Pancreas (tissue), 10 donors: ENCODE data around the gene DGKI. TPM values are rescaled to one million over a fixed set of nuclear protein-coding genes. Genes with fewer than 3 reads are reported as not detected.
A peak's percentile ranks its signal among the peaks of the same experiment; 100 is the strongest.

Experiments used
- ATAC-seq, 4 donors: fragments of 200-7000 bp; cut with Tn5 transposase; one replicate each; pipeline versions ENCODE4 v1.8.0 to v1.9.1; 2020; ENCODE audit warnings: mild to moderate bottlenecking in 4 of 4, moderate library complexity in 4 of 4
- DNase-seq, 6 donors: peaks; one replicate each; pipeline ENCODE4 v3.0.0-alpha.2; 2020
- FAIRE-seq: peaks from 2 replicates; lab custom pipeline; 2012; peaks lifted over from hg19 to GRCh38; lab: Jason Lieb, UNC
- H3K27ac ChIP-seq, 4 donors: fragments of 200-600 bp; sonication (generic); 1 replicate in 3 of 4; 2 replicates in 1 of 4; pipeline versions ENCODE4 v1.5.0 to v1.8.0; 2020
- H3K27me3 ChIP-seq, 4 donors: fragments of 200-600 bp; one replicate each; pipeline ENCODE4 v1.8.0; 2021
- H3K36me3 ChIP-seq, 3 donors: fragments of 200-600 bp; sonication (generic) in 1 of 3; one replicate each; pipeline versions ENCODE4 v1.5.0 to v1.8.0; 2020 to 2021
- H3K4me1 ChIP-seq, 3 donors: fragments of 200-600 bp; one replicate each; pipeline ENCODE4 v1.8.0; 2021
- H3K4me3 ChIP-seq, 4 donors: fragments of 200-600 bp; sonication (generic) in 2 of 4; one replicate each; pipeline versions ENCODE4 v1.5.0 to v1.8.0; 2020 to 2021
- H3K9me3 ChIP-seq, 4 donors: fragments of 200-600 bp; one replicate each; pipeline ENCODE4 v1.8.0; 2021
- CTCF ChIP-seq, 4 donors: fragments of 200-600 bp; sonication (generic) in 3 of 4; IDR thresholded peaks; one replicate each; pipeline versions ENCODE4 v1.5.0 to v1.8.0; 2021; ENCODE audit warnings: antibody characterized with exemption in 4 of 4
- WGBS, 2 donors: extraction: QIAGEN DNeasy Blood & Tissue Kit; methylation state at CpG; one replicate each; pipeline ENCODE4 v1.1.7; 2013; 5-methylcytosine and 5-hydroxymethylcytosine counted together
- intact Hi-C, 3 donors: fragments of 100-400 bp; cut with DNase I; formaldehyde crosslinking; loops; one replicate each; pipeline versions ENCODE4 v1.11.1 to v1.14.2; 2022
- polyA plus RNA-seq, 2 donors: library from polyadenylated mRNA; stranded (reverse); fragments of 200-250 nt; gene quantifications; one replicate each; pipeline ENCODE4 v1.2.3, GENCODE V29; 2013
- total RNA-seq, 6 donors: library from RNA; stranded (reverse); fragmentation: NEBNext Ultra II Directional in 4 of 6; extraction: Animal tissue kit (Norgen Biotek cat#: 25700) in 4 of 6; gene quantifications; one replicate each; pipeline versions ENCODE4 v1.2.1 to v1.2.4, GENCODE V29; 2021 to 2023
- donor health status: healthy with polysubstance abuse.
- donor health status: DM: no; HTN: no; CAD: no; lungs with moderate emphysema.
- donor health status: DM: no; HTN: no; CAD: no.
- donor health status: control.
- donor health status: control.
- donor health status: Bipolar disorder and iron deficiency.
- donor health status: DM: yes; HTN: yes; CAD: no.
- donor health status: DM: no; HTN: no; CAD: no.
- donor health status: DM: no; HTN: no; CAD: no.
- donor health status: DM: yes; HTN: yes; CAD: no.

The DGKI gene
- total and polyA plus RNA-seq, 8 donors, result 0.04 to 0.81 (median 0.15) TPM

GRCh38 chr7:137354961-137355360 lies 491.8 kb downstream of the DGKI start:
- H3K4me1 ChIP-seq, result no peaks in the 10 kb centered on the region
- H3K27me3 ChIP-seq, result no peaks in the 10 kb centered on the region
- intact Hi-C loops, result no loop called here
- FAIRE-seq (no peak), ATAC-seq (peak in 1 of 4 donors; percentile 45), DNase-seq (no peak)
- no peak overlapping the region for H3K27ac ChIP-seq
- H3K9me3 ChIP-seq, result no peaks in the 10 kb centered on the region
- TF ChIP-seq CTCF (IDR thresholded peaks at IDR 0.05), result no peak
- H3K36me3 ChIP-seq, result no peaks in the 10 kb centered on the region
- H3K4me3 ChIP-seq, result no peak overlapping the region

- Histone ChIP-seq H3K27me3 (no peaks in the 10 kb centered on the region), H3K4me1 (no peaks in the 10 kb centered on the region), H3K36me3 (no peaks in the 10 kb centered on the region), H3K27ac (no peak overlapping the region), H3K9me3 (no peaks in the 10 kb centered on the region), H3K4me3 (no peak overlapping the region)
- WGBS, 2 donors, result 48 to 52% methylated on average over 5 of the region's 5 CpGs
- peak in 1 of 4 donors; percentile 57 for ATAC-seq
- FAIRE-seq, result no peak
- peak in 5 of 6 donors; percentile 4 to 51 (median 17) for DNase-seq
- intact Hi-C loops, result no loop called here
- TF ChIP-seq CTCF (IDR thresholded peaks at IDR 0.05), result no peak
Observed at GRCh38 chr7:137354396-137354795, 492.4 kb downstream of the DGKI start.

- intact Hi-C loops, result no loop called here
- no peaks in the 10 kb centered on the region for H3K9me3 ChIP-seq
- H3K27me3 ChIP-seq, result no peaks in the 10 kb centered on the region
- no peaks in the 10 kb centered on the region for H3K4me1 ChIP-seq
- no peak overlapping the region for H3K4me3 ChIP-seq
- ATAC-seq, result no peak
- no peaks in the 10 kb centered on the region for H3K36me3 ChIP-seq
- FAIRE-seq, result no peak
- no peak overlapping the region for H3K27ac ChIP-seq
- DNase-seq, result no peak
- 38 to 67% methylated on average over 2 of the region's 2 CpGs for WGBS, 2 donors
- TF ChIP-seq CTCF (IDR thresholded peaks at IDR 0.05), result no peak
Observed at GRCh38 chr7:137351941-137352340, 494.8 kb downstream of the DGKI start.

- Histone ChIP-seq H3K27me3 (no peaks in the 10 kb centered on the region), H3K4me1 (no peaks in the 10 kb centered on the region), H3K27ac (no peak overlapping the region), H3K9me3 (no peaks in the 10 kb centered on the region), H3K36me3 (no peaks in the 10 kb centered on the region), H3K4me3 (no peak overlapping the region)
- 61 to 72% methylated on average over 6 of the region's 6 CpGs for WGBS, 2 donors
- DNase-seq (no peak), ATAC-seq (no peak), FAIRE-seq (no peak)
- TF ChIP-seq CTCF (IDR thresholded peaks at IDR 0.05), result no peak
- intact Hi-C loops, result no loop called here
Observed at GRCh38 chr7:137345799-137346449, 500.9 kb downstream of the DGKI start.

- Histone ChIP-seq H3K36me3 (no peaks in the 10 kb centered on the region), H3K4me1 (no peaks in the 10 kb centered on the region), H3K4me3 (peak within 1 kb of the TSS in 3 of 4 donors; percentile 2 to 19 (median 4)), H3K27me3 (no peaks in the 10 kb centered on the region), H3K9me3 (no peaks in the 10 kb centered on the region), H3K27ac (no peak within 1 kb of the TSS)
- intact Hi-C loops, result no loop called here
- no peak for TF ChIP-seq CTCF (IDR thresholded peaks at IDR 0.05)
- DNase-seq (peak in 4 of 6 donors; percentile 9 to 59 (median 28)), FAIRE-seq (no peak), ATAC-seq (peak; percentile 58 to 82 (median 69))
- 3 to 5% methylated on average over 23 of the region's 23 CpGs for WGBS, 2 donors
Observed at GRCh38 chr7:137343281-137343841, 503.4 kb downstream of the DGKI start, which contains the start of gene PTN. PTN (minus strand) TSS chr7:137343733; CDS start chr7:137254973, 88,760 bp downstream.
